ENCODE data around the gene PRELID3B. TPM values are rescaled to one million over a fixed set of nuclear protein-coding genes. Genes with fewer than 3 reads are reported as not detected.

Gene PRELID3B
- total and polyA plus RNA-seq, 2 of the 13 experiments (the other 11 are each of a cell fraction or from before 2014, with no cell fraction given) = 23.3 to 42.6 TPM

- 0 out of 2 replicates have a peak, but pooled peaks have one; percentile 59 for TF ChIP-seq SAFB2 (CRISPR knock-in tag; IDR thresholded peaks at IDR 0.05; ENCODE audit: borderline replicate concordance, low read depth)
- no peak for TF ChIP-seq SNRNP70 (IDR thresholded peaks at IDR 0.05; ENCODE audit: low read depth, low read length)
- TF ChIP-seq, protein P1, sequence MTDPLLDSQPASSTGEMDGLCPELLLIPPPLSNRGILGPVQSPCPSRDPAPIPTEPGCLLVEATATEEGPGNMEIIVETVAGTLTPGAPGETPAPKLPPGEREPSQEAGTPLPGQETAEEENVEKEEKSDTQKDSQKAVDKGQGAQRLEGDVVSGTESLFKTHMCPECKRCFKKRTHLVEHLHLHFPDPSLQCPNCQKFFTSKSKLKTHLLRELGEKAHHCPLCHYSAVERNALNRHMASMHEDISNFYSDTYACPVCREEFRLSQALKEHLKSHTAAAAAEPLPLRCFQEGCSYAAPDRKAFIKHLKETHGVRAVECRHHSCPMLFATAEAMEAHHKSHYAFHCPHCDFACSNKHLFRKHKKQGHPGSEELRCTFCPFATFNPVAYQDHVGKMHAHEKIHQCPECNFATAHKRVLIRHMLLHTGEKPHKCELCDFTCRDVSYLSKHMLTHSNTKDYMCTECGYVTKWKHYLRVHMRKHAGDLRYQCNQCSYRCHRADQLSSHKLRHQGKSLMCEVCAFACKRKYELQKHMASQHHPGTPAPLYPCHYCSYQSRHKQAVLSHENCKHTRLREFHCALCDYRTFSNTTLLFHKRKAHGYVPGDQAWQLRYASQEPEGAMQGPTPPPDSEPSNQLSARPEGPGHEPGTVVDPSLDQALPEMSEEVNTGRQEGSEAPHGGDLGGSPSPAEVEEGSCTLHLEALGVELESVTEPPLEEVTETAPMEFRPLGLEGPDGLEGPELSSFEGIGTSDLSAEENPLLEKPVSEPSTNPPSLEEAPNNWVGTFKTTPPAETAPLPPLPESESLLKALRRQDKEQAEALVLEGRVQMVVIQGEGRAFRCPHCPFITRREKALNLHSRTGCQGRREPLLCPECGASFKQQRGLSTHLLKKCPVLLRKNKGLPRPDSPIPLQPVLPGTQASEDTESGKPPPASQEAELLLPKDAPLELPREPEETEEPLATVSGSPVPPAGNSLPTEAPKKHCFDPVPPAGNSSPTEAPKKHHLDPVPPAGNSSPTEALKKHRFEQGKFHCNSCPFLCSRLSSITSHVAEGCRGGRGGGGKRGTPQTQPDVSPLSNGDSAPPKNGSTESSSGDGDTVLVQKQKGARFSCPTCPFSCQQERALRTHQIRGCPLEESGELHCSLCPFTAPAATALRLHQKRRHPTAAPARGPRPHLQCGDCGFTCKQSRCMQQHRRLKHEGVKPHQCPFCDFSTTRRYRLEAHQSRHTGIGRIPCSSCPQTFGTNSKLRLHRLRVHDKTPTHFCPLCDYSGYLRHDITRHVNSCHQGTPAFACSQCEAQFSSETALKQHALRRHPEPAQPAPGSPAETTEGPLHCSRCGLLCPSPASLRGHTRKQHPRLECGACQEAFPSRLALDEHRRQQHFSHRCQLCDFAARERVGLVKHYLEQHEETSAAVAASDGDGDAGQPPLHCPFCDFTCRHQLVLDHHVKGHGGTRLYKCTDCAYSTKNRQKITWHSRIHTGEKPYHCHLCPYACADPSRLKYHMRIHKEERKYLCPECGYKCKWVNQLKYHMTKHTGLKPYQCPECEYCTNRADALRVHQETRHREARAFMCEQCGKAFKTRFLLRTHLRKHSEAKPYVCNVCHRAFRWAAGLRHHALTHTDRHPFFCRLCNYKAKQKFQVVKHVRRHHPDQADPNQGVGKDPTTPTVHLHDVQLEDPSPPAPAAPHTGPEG (CRISPR knock-in tag; IDR thresholded peaks at IDR 0.05) = no peak
- no peak for TF ChIP-seq ZNF496 (CRISPR knock-in tag; IDR thresholded peaks at IDR 0.05; ENCODE audit: insufficient replicate concordance)
- TF ChIP-seq ZNF607 (CRISPR knock-in tag; IDR thresholded peaks at IDR 0.05; ENCODE audit: borderline replicate concordance) = no peak
- TF ChIP-seq ZBTB38 (CRISPR knock-in tag; IDR thresholded peaks at IDR 0.05) = peak; percentile 94
- TF ChIP-seq, protein P2, sequence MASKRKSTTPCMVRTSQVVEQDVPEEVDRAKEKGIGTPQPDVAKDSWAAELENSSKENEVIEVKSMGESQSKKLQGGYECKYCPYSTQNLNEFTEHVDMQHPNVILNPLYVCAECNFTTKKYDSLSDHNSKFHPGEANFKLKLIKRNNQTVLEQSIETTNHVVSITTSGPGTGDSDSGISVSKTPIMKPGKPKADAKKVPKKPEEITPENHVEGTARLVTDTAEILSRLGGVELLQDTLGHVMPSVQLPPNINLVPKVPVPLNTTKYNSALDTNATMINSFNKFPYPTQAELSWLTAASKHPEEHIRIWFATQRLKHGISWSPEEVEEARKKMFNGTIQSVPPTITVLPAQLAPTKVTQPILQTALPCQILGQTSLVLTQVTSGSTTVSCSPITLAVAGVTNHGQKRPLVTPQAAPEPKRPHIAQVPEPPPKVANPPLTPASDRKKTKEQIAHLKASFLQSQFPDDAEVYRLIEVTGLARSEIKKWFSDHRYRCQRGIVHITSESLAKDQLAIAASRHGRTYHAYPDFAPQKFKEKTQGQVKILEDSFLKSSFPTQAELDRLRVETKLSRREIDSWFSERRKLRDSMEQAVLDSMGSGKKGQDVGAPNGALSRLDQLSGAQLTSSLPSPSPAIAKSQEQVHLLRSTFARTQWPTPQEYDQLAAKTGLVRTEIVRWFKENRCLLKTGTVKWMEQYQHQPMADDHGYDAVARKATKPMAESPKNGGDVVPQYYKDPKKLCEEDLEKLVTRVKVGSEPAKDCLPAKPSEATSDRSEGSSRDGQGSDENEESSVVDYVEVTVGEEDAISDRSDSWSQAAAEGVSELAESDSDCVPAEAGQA (IDR thresholded peaks at IDR 0.05; ENCODE audit: low read depth) = no peak
- TF ChIP-seq, protein P2 (CRISPR knock-in tag; IDR thresholded peaks at IDR 0.05; ENCODE audit: borderline replicate concordance) = no peak
- TF ChIP-seq NR2F6 (IDR thresholded peaks at IDR 0.05) = 0 out of 2 replicates have a peak, but pooled peaks have one; percentile 63
- TF ChIP-seq NR2F6 (CRISPR knock-in tag; IDR thresholded peaks at IDR 0.05) = peak; percentile 82
- TF ChIP-seq PRDM4 (CRISPR knock-in tag; IDR thresholded peaks at IDR 0.05; ENCODE audit: borderline replicate concordance) = no peak
- TF ChIP-seq CHCHD3 (CRISPR knock-in tag; IDR thresholded peaks at IDR 0.05) = no peak
- no peak for TF ChIP-seq SIX1 (CRISPR knock-in tag; IDR thresholded peaks at IDR 0.05; ENCODE audit: borderline replicate concordance)
- no peak for TF ChIP-seq ZBTB7A (CRISPR knock-in tag; IDR thresholded peaks at IDR 0.05)
Observed at GRCh38 chr20:59006167-59006863, 36.3 kb downstream of the PRELID3B start (continued).

Measured in HepG2 (cell line).